Posterior cingulate gyrus (tissue), 11 donors: ENCODE measurements around the gene MTUS2.

ENCODE experiments used
- DNase-seq, 10 donors: peaks; one replicate each; pipeline versions ENCODE4 v3.0.0 to v3.0.0-alpha.2; 2020 to 2021; ENCODE audit warnings: mixed read lengths in 3 of 10
- intact Hi-C: fragments of 100-400 bp; cut with DNase I; formaldehyde crosslinking; loops from one replicate; pipeline ENCODE4 v1.15.1; 2023

MTUS2 gene

DNA sequence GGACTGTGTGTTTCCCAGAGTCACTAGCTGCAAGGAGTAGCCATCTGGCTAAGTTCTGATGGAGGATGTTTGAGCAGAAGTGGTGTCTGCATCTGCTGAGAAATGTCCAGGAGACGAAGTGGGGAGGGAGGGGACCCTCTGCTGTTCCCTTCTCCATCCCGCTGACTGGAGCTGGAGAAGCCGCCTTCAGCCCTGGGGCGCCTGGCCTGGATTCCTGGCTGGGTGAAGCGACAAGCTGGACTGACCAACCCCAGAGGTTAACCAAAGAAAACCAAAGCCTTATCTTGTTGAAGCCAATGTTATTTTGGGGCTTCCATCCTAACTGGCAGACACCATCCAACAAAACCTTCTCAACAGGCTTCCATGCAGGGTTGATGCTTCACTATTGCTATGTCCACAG lies 707.8 kb downstream of the MTUS2 start:
- DNase-seq, result peak in 1 of 10 donors; percentile 39
- intact Hi-C loops, result no loop called here

DNA sequence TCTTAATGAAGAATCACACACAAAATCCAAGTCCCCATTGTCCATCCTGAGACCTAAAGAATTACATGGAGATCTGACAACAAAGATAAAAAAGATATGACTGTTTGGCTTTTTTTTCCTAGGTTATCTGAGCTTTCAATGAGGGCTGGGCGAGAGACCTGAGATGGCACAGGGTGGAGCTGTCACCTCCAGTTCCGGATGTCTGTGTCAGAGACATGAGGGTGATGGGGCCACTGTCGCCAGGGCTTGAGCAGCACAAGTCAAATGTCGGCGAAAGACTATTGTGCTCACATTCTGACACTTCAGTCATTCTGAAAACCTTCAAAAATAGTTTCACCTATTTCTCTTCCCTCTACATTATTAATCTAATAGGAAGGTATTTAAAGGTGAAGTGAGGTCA lies 709.6 kb downstream of the MTUS2 start:
- DNase-seq, result peak in 1 of 10 donors; percentile 11
- intact Hi-C loops, result no loop called here

- intact Hi-C loops, result no loop called here
- DNase-seq, result peak in 1 of 10 donors; percentile 24
Measured at GRCh38 chr13:29530901-29531300, 710.8 kb downstream of the MTUS2 start.

DNA sequence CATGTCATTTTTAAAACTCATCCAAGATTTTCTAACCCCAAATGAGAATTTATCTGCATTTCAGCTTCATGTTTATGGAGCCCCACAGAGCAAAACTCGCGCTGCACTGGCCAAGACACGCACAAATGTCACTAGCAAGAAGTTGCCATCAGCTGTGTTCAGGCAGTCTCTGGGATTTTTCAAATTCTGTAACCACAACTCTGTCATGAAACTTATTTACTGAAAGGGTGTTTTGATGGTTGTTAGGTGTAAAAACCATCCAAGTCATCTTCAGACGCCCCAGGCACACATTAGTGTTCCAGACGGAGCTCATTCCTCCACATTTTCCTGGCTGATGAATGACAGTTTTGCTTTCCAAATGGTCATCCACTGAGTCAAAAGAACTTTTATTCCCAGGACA lies 712.0 kb downstream of the MTUS2 start:
- no peak for DNase-seq
- intact Hi-C loops, result no loop called here

DNA sequence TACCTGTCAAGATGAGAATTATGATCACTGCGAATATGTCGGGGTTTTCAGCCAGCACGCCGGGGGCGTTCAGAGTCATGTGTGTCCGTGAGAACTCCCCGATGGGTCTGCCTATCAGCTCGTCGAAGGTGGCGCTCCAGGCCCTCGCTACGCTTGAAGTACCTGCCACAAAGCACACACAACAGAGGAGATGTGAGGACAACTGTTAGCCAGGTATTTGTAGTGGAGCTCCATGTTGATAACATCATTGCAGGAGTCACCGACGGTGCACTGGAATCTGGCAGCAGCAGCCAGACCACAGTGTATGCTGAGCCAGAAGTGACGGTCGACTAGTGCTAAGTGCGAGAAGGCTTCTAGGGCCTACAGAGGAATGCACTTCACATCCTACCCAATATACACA lies 712.7 kb downstream of the MTUS2 start:
- peak in 1 of 10 donors; percentile 18 for DNase-seq
- intact Hi-C loops, result no loop called here

- intact Hi-C loops, result no loop called here
- DNase-seq, result no peak
Measured at GRCh38 chr13:29534083-29534482, 713.9 kb downstream of the MTUS2 start.

- peak in 1 of 10 donors; percentile 41 for DNase-seq
Measured at GRCh38 chr13:29535663-29536655, 715.8 kb downstream of the MTUS2 start.

GRCh38 chr13:29536853-29537252 lies 716.7 kb downstream of the MTUS2 start:
- peak in 1 of 10 donors; percentile 37 for DNase-seq
- intact Hi-C loops, result no loop called here

More at GRCh38 chr13:29535663-29536655, 715.8 kb downstream of the MTUS2 start:
- intact Hi-C loops, result no loop called here

DNA sequence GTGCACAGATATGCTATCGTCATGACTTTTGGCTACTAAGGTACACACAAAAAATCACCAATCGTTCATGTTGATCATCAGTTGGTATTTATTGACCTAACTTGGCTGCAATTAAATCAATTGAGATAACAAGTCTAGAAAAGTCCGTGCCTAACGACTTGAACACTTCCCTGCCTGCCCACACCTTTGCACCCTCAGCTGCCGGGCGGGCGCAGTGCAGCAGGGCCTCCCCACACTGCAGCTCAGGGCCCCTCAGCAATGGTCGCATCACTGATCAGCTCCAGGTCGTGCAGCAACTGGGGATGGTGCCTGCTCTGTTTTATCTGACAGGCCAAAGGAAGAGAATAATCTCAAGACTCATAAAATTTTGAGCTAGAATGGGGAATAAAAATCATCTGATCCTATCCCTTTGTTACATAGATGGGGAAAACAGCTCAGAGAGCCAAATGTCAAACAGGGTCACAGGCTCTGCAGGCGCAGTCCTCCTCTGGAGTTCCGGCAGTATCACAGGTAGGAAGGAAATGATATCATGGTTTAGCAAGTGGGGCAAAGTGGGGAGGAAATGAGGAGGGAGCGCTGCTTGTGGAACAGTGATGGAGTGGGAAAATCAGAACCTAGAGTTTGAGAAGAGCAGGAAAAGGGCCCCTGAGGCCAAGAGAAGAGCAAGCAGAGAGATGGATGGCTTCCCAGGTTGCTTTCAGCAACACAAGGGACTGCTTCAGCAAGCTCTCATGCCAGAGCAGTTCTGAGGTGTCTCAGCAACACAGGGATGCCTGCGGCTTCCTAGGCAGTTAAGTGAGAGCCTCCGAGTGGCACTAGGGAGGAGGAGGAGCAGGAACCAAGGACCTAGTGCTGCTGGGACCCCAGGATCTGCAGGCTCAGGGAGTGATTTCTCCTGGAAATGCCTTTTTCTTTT lies 717.9 kb downstream of the MTUS2 start:
- intact Hi-C loops, result no loop called here
- peak in 1 of 10 donors; percentile 39 for DNase-seq

GRCh38 chr13:29538652-29539040 lies 718.5 kb downstream of the MTUS2 start:
- DNase-seq, result peak in 1 of 10 donors; percentile 3
- intact Hi-C loops, result no loop called here

DNA sequence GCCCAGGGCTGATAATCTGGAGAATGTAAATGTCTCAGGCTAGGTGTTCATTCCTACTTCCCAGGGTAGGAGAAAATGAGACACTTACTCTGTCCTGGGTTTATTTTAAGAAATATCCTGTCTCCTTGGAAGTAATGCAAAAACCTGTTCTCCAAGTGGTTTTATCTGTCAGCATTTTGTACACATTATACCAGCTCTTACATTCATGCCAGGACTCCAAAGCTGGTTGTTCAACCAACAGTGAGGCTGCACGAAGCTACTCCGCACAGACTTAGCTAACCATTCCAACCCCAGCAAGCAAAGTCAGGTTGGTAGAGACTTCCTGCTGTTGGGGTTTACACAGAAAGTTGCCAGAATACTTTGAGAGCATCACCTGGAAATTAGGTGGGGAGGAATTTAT lies 719.7 kb downstream of the MTUS2 start:
- DNase-seq, result no peak
- intact Hi-C loops, result no loop called here

- no peak for DNase-seq
- intact Hi-C loops, result no loop called here
Measured at GRCh38 chr13:29540334-29540733, 720.2 kb downstream of the MTUS2 start.

DNA sequence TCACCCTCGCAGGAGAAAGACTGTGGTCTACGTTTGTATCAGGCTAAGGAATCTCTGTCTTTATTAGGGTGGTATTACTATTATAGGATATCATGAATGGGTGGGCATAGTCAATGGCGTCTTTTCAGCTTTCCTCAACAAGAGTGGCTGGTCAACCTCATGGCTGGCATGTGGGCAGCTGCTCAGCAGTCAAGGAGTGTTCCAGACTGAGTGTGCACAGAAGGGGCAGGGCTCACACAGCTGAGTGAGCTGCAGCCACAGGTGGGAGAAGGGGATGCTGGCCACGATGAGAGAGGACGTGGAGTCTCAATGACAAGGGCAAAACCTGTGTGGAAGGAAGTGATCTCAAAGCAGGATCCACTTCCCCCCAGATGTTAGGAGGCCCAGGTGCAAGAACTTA lies 720.7 kb downstream of the MTUS2 start:
- DNase-seq, result peak in 1 of 10 donors; percentile 65
- intact Hi-C loops, result no loop called here

DNA sequence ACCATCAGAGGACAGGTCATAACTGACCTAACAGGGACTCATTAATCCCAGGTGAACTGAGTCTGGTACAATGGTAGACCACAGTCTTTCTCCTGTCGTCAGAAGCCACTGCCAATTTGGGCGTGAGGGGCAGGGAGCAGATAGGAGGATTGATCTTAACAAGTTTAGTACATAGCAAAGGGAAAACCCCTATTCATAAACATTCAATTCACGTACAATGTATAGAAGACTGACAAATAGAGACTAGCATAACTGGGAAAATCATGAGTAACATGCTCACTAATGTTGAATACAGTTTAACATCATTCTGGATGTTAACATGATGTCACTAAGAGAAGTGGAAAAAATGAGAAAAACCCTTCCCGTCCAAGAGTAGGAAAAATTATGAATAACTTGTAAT lies 721.3 kb downstream of the MTUS2 start:
- intact Hi-C loops, result no loop called here
- no peak for DNase-seq

- intact Hi-C loops, result no loop called here
- no peak for DNase-seq
Measured at GRCh38 chr13:29542381-29542780, 722.2 kb downstream of the MTUS2 start.

DNA sequence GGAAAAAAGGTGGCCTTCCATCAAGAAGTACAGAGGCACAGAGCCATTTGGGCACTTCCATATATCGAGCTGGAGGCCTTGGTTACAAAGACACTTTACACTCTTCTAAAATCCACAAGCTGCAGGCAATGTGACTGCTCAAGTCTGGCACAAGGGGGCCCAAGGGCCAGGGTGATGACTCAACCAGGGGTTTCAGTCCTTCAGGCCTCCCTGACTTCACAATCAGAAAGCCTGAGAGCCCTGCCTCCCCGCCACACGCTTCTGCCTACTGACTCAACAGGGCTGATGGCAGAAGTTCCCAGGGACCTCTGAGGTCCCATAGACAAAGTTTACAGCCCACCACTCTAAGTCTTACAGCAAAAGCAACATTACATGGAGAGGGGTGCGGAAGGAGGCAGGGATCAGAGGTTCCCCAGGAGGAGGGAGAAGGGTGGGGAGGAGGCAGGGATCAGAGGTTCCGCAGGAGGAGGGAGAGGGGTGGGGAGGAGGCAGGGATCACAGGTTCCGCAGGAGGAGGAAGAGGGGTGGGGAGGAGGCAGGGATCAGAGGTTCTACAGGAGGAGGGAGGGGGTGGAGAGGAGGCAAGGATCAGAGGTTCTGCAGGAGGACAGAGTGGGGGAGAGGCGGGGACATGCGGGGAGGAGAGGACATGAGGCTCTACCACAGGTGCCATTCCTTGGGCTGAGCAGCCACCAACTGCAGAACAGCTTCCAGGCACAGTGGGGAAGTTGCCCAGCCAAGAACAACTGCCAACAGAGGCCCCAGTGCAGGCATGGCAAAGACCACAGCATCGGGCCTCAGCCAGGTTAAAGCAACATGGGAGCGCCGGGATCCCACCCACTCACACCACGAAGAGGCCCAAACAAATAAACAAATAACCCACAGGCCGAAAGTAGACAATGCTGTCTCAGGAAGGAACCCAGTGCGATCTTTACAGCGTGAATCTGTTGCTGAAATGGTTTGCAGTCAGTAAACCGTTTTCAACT lies 723.4 kb downstream of the MTUS2 start:
- peak in 1 of 10 donors; percentile 62 for DNase-seq
- intact Hi-C loops, result no loop called here

DNA sequence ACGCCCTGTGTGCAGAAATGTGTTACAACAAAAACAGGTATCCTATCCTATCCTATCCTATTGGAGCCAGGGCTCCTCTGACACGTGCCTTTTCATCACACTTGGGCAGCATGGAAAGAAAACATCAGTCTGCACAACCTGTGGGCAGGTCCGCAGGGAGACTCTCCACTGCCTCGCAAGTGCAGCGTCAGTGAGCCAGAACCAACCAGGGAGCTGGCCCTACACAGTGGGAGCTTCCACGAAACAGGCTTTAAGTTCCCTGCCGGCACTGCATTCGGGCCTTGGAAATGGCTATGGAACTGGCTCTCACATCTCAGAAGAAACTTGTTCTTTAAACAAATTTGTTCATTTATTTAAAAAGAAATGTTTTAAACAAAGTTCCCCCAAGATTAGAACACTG lies 725.8 kb downstream of the MTUS2 start:
- intact Hi-C loops, result no loop called here
- peak in 1 of 10 donors; percentile 74 for DNase-seq

- intact Hi-C loops, result no loop called here
- no peak for DNase-seq
Measured at GRCh38 chr13:29546662-29547061, 726.5 kb downstream of the MTUS2 start.

GRCh38 chr13:29547153-29547552 lies 727.0 kb downstream of the MTUS2 start:
- no peak for DNase-seq
- intact Hi-C loops, result no loop called here

DNA sequence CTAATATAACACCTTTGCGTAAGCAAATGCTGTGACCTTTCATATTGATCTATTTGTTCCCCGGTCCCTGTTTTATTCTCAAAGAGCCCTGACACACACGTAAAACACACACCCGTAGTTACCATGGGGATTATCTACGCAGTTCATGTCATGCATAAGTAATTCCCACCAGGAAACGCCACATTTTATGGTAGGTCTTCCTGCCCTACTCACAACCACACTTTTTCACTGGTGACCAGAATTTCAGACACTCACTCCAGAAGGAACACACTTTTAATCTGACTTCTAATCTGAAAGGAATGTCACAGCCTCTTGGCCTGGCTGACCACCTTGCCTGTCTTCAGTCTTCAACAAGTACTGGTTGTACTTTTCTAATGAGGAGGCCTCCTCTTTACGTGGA lies 728.6 kb downstream of the MTUS2 start:
- intact Hi-C loops, result no loop called here
- no peak for DNase-seq
